B cell (primary cell): ENCODE measurements around the gene SLC22A12. TPM values are rescaled to one million over a fixed set of nuclear protein-coding genes. Genes with fewer than 3 reads are reported as not detected.

ENCODE experiments used
- ATAC-seq: fragments of 200-7000 bp; cut with Tn5 transposase; one replicate; pipeline ENCODE4 v1.10.0; 2021; ENCODE audit warnings: low read depth, mild to moderate bottlenecking, moderate number of reproducible peaks, moderate library complexity
- CTCF ChIA-PET: fragments of 350-600 bp; sonication (Branson Sonifier 250); formaldehyde crosslinking; loops from one replicate; lab custom pipeline; 2021; ENCODE audit warnings: antibody characterized with exemption, inconsistent platforms; lab: Charles Lee
- POLR2A ChIA-PET: fragments of 350-600 bp; sonication (Branson Sonifier 250); formaldehyde crosslinking; loops from one replicate; lab custom pipeline; 2021; ENCODE audit warnings: antibody characterized with exemption; lab: Charles Lee
- DNase-seq: peaks from one replicate; pipeline ENCODE4 v3.0.0; 2013
- H2AFZ ChIP-seq: 2 replicates; pipeline ENCODE4 v1.6.1; 2012; ENCODE audit warnings: mild to moderate bottlenecking, low read depth, low read length; ENCODE audit not compliant: insufficient read depth, poor library complexity, severe bottlenecking
- H3K27ac ChIP-seq, 2 donors: 1 replicate in 1 of 2; 2 replicates in 1 of 2; pipeline ENCODE4 v1.5.1; 2012 to 2013; ENCODE audit warnings: low read length in 2 of 2, mild to moderate bottlenecking in 2 of 2, moderate library complexity in 1 of 2
- H3K27me3 ChIP-seq, 4 experiments: fragments of 200-600 bp in 1 of 4; sonication (generic) in 1 of 4; replicated peaks in 1 of 4; 1 replicate in 2 of 4; 2 replicates in 2 of 4; pipeline versions ENCODE4 v1.6.1 to v1.7.0; 2013 to 2016; ENCODE audit warnings: low read length in 3 of 4, mild to moderate bottlenecking in 2 of 4, mixed read lengths in 1 of 4, moderate library complexity in 1 of 4; ENCODE audit not compliant: insufficient read depth in 4 of 4, control insufficient read depth in 3 of 4; ENCODE audit errors: control extremely low read depth in 1 of 4
- H3K36me3 ChIP-seq, 2 experiments: replicated peaks in 1 of 2; 1 replicate in 1 of 2; 2 replicates in 1 of 2; pipeline versions ENCODE4 v1.6.1 to v1.7.1; 2013; ENCODE audit warnings: low read length in 1 of 2; ENCODE audit not compliant: insufficient read depth in 2 of 2, control insufficient read depth in 1 of 2; ENCODE audit errors: control extremely low read depth in 1 of 2, extremely low read depth in 1 of 2
- H3K4me1 ChIP-seq, 2 donors: fragments of 200-600 bp in 1 of 2; sonication (generic) in 1 of 2; 1 replicate in 1 of 2; 2 replicates in 1 of 2; pipeline versions ENCODE4 v1.5.1 to v1.6.1; 2013 to 2017; ENCODE audit warnings: low read length in 2 of 2; ENCODE audit not compliant: control insufficient read depth in 2 of 2, insufficient read depth in 2 of 2
- H3K4me2 ChIP-seq: replicated peaks from 2 replicates; pipeline ENCODE3; 2012; ENCODE audit warnings: mild to moderate bottlenecking, low read depth, low read length; ENCODE audit not compliant: poor library complexity, severe bottlenecking
- H3K4me3 ChIP-seq, 5 experiments: fragments of 200-600 bp in 1 of 5; sonication (generic) in 1 of 5; 1 replicate in 3 of 5; 2 replicates in 2 of 5; pipeline versions ENCODE4 v1.5.1 to v1.7.0; 2011 to 2016; ENCODE audit warnings: low read length in 4 of 5, mild to moderate bottlenecking in 4 of 5, low read depth in 2 of 5, control low read depth in 1 of 5, moderate library complexity in 1 of 5; ENCODE audit not compliant: insufficient read depth in 1 of 5; ENCODE audit errors: control extremely low read depth in 1 of 5, extremely low read depth in 1 of 5
- H3K79me2 ChIP-seq: fragments of 200-600 bp; sonication (generic); one replicate; pipeline ENCODE4 v1.6.0; 2016; ENCODE audit warnings: low read length; ENCODE audit not compliant: control insufficient read depth, insufficient read depth
- H3K9ac ChIP-seq: fragments of 200-600 bp; sonication (generic); 2 replicates; pipeline ENCODE4 v1.6.1; 2017; ENCODE audit warnings: mild to moderate bottlenecking, low read length, moderate library complexity
- H3K9me3 ChIP-seq, 3 donors: one replicate each; pipeline versions ENCODE4 v1.6.1 to v1.7.1; 2013; ENCODE audit warnings: low read length in 2 of 3; ENCODE audit not compliant: control insufficient read depth in 2 of 3, insufficient read depth in 1 of 3; ENCODE audit errors: control extremely low read depth in 1 of 3
- H4K20me1 ChIP-seq: 2 replicates; pipeline ENCODE4 v1.6.0; 2012; ENCODE audit warnings: mild to moderate bottlenecking, low read length; ENCODE audit not compliant: insufficient read depth, control insufficient read depth, poor library complexity, severe bottlenecking
- H3K27ac Mint-ChIP-seq: one replicate; pipeline ENCODE4 v1.8.0; 2021; ENCODE audit warnings: mixed read lengths
- H3K27me3 Mint-ChIP-seq: one replicate; pipeline ENCODE4 v1.8.0; 2021; ENCODE audit warnings: mixed read lengths
- H3K4me1 Mint-ChIP-seq: one replicate; pipeline ENCODE4 v1.8.0; 2021; ENCODE audit warnings: mixed read lengths
- H3K4me3 Mint-ChIP-seq: one replicate; pipeline ENCODE4 v1.8.0; 2021; ENCODE audit warnings: mixed read lengths
- H3K9me3 Mint-ChIP-seq: one replicate; pipeline ENCODE4 v1.8.0; 2022; ENCODE audit warnings: mixed read lengths; ENCODE audit not compliant: insufficient read depth
- CTCF ChIP-seq: fragments of 200-600 bp; IDR thresholded peaks from one replicate; pipeline ENCODE4 v1.8.0; 2022; ENCODE audit warnings: antibody characterized with exemption, mild to moderate bottlenecking
- EZH2 ChIP-seq: IDR thresholded peaks from 2 replicates; pipeline ENCODE4 v1.6.1; 2012; ENCODE audit warnings: borderline replicate concordance, low read depth, mild to moderate bottlenecking, moderate library complexity, low read length; ENCODE audit not compliant: insufficient read depth, poor library complexity, severe bottlenecking
- WGBS: methylation state at CpG from one replicate; pipeline ENCODE4 v1.1.5; 2013; ENCODE audit warnings: missing lambda C conversion rate; ENCODE audit not compliant: insufficient coverage; 5-methylcytosine and 5-hydroxymethylcytosine counted together
- intact Hi-C: fragments of 100-400 bp; cut with micrococcal nuclease; formaldehyde crosslinking; loops from one replicate; pipeline ENCODE4 v1.10.0; 2022
- polyA plus RNA-seq: library from polyadenylated mRNA; depleted of rRNA; stranded (reverse); fragments of >200 nt; gene quantifications from 2 replicates; pipeline ENCODE4 v1.2.3, GENCODE V29; 2012
- total RNA-seq, 2 donors: library from RNA; stranded (reverse); fragments of 120-200 nt in 1 of 2; gene quantifications; 1 replicate in 1 of 2; 2 replicates in 1 of 2; pipeline versions ENCODE4 v1.2.3 to v1.2.4, GENCODE V29; 2013 to 2022

SLC22A12 gene
- total and polyA plus RNA-seq, 2 donors (not counting 1 experiment from before 2014, with no cell fraction given) = not detected

DNA sequence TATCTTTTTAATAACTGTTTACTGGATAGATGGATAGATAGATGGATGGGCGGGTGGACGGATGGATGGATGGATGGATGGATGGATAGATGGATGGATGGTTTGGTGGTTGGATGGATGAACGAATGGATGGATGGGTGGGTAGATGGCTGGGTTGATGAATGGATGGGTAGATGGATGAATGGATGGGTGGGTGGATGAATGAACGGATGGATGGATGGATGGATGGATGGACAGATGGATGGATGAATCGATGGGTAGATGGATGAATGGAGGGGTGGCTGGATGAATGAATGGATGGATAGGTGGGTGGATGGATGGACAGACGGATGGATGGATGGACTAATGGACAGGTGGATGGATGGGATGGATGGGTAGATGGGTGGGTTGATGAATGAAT lies 13.8 kb upstream of the SLC22A12 start:
- H3K9me3 Mint-ChIP-seq = no peaks in the 10 kb centered on the region
- H3K4me3 Mint-ChIP-seq = no peak overlapping the region
- ChIA-PET CTCF (interaction anchor here (0.5 kb wide), 1 partner anchor 31 kb away, joined by 3 read pairs; no protein-coding TSS in a partner anchor), POLR2A (no interaction called here)
- no peaks in the 10 kb centered on the region for H3K4me1 Mint-ChIP-seq
- H3K27me3 ChIP-seq = peaks cover 0 to 3% (median 0%) of the 10 kb centered on the region in 4 experiments
- H4K20me1 ChIP-seq = no peaks in the 10 kb centered on the region
- DNase-seq = no peak
- H3K4me1 ChIP-seq = peaks cover 0 to 8% of the 10 kb centered on the region in 2 donors
- 97% methylated on average over 6 of the region's 6 CpGs for WGBS
- H3K9ac ChIP-seq = no peak overlapping the region
- intact Hi-C loops = no loop called here
- no peak overlapping the region for H3K27ac ChIP-seq
- no peaks in the 10 kb centered on the region for H3K79me2 ChIP-seq
- no peak overlapping the region for H2AFZ ChIP-seq
- no peak for TF ChIP-seq CTCF
- peaks cover 0 to 4% (median 0%) of the 10 kb centered on the region in 3 donors for H3K9me3 ChIP-seq
- no peak overlapping the region for H3K27ac Mint-ChIP-seq
- H3K36me3 ChIP-seq = no peaks in the 10 kb centered on the region
- H3K4me2 ChIP-seq = no peak overlapping the region
- peaks cover 14% of the 10 kb centered on the region for H3K27me3 Mint-ChIP-seq
- no peak overlapping the region for H3K4me3 ChIP-seq
- ATAC-seq = no peak

DNA sequence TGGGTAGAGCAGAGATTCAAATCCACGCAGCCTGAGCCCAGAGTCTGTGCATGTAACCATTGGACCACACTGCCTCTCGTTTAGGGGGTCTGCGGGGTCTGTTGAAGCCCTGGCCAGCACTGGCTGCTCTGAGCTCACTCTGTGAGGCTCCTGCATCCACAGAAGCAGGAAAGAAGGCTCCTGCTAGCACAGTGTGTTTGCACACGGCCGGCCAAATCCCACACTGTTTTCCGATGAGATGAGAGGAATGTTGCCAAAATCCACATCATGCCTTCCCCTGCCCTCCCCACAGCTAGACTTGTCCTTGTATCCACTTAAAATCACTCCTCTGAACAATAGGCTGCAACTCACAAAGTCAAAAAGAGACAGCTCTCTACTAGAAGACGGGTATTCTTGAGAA lies 10.6 kb upstream of the SLC22A12 start:
- intact Hi-C loops = no loop called here
- no peak overlapping the region for H2AFZ ChIP-seq
- H3K27ac Mint-ChIP-seq = no peak overlapping the region

More for the DNA sequence above, 10.6 kb upstream of the SLC22A12 start:
- Histone ChIP-seq H3K27ac (no peak overlapping the region), H3K36me3 (no peaks in the 10 kb centered on the region), H3K4me2 (no peak overlapping the region), H3K4me1 (peaks cover 0 to 8% of the 10 kb centered on the region in 2 donors), H3K4me3 (no peak overlapping the region), H3K27me3 (peaks cover 0 to 3% (median 0%) of the 10 kb centered on the region in 4 experiments), H3K9me3 (peaks cover 0 to 4% (median 0%) of the 10 kb centered on the region in 3 donors), H3K79me2 (no peaks in the 10 kb centered on the region), H3K9ac (no peak overlapping the region), H4K20me1 (no peaks in the 10 kb centered on the region)
- ATAC-seq (no peak), DNase-seq (no peak)
- Mint-ChIP-seq H3K9me3 (no peaks in the 10 kb centered on the region), H3K4me1 (no peaks in the 10 kb centered on the region), H3K4me3 (no peak overlapping the region), H3K27me3 (peaks cover 13% of the 10 kb centered on the region)
- ChIA-PET POLR2A (no interaction called here), CTCF (no interaction called here)
- TF ChIP-seq EZH2 (no peak), CTCF (no peak)
- 93% methylated on average over 3 of the region's 7 CpGs for WGBS
